RCC 7860 (cell line): ENCODE data around the gene WNT9A.

Source experiments
- DNase-seq: peaks from one replicate; pipeline ENCODE4 v3.0.0-alpha.2; 2015; ENCODE audit warnings: low spot score
- FAIRE-seq: peaks from 2 replicates; lab custom pipeline; 2012; peaks lifted over from hg19 to GRCh38; lab: Jason Lieb, UNC

WNT9A gene

GRCh38 chr1:227899820-227900449, 47.8 kb downstream of the WNT9A start:
- no peak for DNase-seq
- FAIRE-seq = no peak

GRCh38 chr1:227899141-227899819, 48.5 kb downstream of the WNT9A start:
- no peak for FAIRE-seq
- DNase-seq = no peak

DNA sequence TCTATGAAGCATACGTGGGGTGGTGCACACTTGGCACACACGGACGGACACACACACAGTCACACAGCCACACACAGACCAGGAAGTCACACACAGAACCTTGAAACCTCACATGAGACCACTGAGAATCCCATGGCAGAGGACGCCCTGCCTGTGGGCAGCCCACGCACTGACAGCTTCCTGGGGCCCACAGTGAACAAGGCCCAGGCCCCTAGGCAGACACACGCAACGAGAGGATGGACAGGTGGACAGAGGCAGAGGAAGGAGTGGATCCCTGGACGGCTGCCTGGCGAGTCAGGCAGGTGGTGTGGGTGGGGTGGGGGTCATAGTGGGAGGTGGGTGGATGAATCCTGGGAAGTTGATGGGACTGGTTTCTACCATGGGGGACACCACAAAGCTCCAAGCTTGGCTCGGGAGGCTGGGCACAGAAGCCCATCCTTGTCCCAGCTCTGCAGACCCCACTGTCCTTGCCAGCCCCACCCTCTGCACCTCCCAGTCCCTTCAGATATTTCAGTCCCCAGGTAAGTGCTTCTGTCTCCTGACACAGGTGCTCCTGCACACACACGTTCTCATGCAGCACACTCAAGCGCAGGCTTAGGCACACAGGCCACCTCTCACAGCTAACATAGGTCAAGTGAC, 49.1 kb downstream of the WNT9A start:
- DNase-seq (no peak), FAIRE-seq (no peak)

DNA sequence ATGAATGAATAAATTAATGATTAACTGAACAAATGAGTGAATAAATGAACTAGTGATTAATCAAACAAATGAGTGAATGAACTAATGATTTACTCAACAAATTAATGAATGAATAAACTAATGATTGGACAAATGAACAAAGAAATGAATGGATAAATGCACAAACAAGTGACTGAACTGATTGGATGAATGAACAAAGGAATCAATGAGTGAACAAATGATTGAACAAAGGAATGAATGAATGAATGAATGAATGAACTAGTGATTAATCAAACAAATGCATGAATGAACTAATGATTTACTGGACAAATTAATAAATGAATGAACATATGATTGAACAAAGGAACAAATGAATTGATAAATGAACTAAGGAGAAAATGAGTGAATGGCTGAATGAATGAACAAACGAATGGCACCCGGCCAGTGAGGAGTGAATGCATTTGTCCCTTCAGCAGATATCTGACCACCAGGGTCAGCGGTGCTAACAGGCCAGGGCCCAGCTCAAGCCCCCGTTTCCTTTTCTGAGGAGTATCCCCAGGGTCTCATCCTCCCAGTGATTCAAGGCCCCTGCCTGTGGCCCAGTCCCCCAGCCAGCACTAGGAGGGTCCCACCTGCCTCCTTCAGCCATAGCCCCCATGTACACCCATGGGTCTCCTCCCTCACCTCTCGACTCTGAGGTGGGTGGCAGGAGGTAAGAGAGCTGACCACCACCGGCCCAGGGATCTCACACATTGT, 49.9 kb downstream of the WNT9A start:
- FAIRE-seq (no peak), DNase-seq (no peak)

DNA sequence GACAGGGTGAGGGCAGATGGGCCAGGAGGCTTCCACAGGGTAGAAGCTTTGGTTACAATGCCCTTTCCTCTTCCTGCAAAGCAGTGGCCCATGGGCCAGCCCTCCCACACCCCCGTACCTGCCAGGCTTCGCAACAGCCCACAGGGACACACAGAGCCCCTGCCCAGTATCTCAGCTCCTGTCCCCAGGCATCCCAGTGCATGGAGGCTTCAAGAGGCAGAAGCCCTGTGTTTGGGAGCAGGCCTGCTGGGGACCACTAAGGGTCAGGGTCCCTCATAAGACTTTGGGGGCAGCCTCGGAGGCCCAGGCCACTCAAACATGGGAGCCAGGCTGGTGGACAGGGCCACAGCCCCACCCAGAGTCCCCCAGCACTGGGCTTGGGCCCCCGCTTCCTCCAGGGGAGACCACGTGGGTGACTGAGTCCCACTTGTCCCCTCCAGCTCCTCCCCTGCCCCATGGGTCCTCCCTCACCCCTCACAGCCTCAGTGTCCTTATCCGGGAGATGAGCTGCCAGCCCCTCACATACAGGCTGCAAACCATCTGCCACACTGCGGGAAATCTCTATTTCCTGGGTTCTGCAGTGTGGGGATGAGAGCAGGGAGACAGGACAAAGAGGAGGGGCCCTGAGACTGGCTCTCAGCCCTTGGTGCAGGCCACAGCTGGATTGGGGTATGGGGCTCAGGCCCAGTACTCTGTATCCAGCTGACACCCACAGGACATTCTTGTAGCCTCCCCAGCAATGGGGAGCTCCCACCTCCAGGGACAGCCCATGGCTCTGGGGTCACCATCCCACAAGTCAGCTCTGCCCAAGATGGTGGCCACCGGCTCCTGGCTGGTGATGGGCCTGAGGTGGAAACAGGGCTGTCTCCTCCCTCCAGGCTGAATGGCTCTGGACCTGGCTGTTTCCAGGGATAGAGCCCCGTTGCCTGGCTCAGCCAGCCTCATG, 50.7 kb downstream of the WNT9A start:
- no peak for DNase-seq
- FAIRE-seq = no peak

GRCh38 chr1:227895828-227896685, 51.7 kb downstream of the WNT9A start:
- no peak for FAIRE-seq

GRCh38 chr1:227894831-227895451, 52.8 kb downstream of the WNT9A start:
- DNase-seq (no peak), FAIRE-seq (no peak)

More at GRCh38 chr1:227895828-227896685, 51.7 kb downstream of the WNT9A start:
- no peak for DNase-seq

DNA sequence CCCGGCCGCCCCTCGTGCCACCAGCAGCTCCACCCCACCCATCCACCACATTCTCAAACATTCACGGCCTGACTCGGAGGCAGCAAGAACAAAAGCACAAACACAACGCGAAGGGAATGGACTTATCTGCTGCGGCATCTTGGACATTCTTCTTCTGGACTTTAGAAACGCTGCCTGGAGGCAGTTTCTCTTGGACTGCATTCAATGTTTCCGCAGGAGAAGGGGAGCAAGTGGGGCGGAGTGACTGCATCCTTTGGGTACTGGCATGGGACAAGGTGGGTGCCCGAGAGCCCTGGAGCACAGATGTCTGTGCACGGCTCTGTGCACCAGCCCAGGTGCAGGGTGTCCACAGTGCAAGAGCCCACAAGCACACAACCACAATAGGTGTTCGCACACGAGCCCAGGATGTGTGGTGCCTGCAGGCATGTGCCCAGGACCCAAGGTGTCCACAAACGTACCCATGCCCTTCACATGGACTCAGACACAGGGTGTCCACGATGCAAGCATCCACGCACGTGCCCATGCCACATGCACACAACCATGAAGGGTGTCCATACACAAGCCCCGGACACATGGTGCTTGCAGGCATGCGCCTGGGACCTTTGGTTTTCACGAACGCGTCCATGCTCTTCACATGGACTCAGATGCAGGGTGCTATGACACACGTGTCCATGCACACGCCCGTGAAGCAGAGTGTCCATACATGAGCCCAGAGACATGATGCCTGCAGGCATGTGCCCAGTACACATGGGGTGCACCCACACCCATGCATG, 53.6 kb downstream of the WNT9A start:
- DNase-seq (no peak), FAIRE-seq (no peak)

DNA sequence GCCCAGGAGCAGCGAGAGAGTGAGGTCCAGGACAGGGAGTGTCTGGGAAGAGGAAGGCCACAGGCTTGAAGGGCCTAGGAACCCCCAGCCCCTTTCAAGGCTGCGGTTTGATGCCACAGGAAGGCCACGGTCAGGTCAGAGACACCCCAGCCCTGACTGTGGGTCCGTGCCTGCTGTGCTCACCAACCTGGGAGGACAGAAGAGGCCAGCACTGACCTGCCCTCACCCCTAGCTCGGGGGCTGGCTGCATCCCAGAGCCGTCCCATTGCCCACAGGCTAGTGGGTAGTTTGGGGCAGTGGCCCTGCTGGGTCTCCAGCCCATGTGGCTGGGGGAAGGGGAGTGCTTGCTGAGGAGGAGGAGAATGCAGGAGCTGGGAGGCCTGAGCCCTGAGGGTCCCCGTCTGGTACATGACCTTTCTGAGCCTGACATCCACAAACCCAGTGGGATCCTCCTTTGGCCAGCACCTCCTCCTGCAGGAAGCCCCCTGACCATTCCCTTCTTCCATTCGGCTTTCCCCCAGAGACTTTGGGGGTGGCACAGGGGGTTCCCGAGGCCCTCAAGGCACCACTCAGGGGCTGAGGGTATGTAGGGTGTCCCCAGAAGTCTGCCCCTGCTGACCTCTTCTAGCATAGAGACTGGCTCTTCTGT, 54.3 kb downstream of the WNT9A start:
- DNase-seq (no peak), FAIRE-seq (no peak)

- no peak for FAIRE-seq
- DNase-seq = no peak
Observed at GRCh38 chr1:227892489-227893299, 55.0 kb downstream of the WNT9A start.

DNA sequence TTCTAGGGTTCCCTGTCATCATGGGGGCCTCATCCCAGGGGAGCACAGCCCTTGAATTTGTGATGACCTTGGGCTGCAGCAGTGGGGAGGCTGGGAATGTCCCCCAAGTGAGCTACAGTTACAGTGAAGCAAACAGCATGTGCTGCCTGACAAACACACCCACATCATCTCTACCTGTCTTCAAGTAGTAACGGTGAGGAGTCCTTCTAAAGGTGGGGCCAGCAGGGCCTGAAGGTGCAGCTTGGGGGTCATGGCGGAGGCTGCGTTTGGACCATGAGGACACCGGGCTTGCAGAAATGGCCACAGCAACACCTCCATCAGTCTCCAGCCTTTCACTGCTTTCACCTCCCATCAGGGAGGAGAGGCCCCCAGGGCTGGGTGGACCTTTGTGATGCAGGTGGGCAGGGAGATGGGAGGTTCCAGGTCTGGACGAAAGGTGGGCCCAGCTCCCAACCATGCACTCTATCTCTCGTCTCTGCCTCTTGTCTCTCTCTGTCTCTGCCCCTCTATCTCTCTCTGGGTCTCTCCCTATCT, 55.7 kb downstream of the WNT9A start:
- FAIRE-seq (no peak), DNase-seq (no peak)

DNA sequence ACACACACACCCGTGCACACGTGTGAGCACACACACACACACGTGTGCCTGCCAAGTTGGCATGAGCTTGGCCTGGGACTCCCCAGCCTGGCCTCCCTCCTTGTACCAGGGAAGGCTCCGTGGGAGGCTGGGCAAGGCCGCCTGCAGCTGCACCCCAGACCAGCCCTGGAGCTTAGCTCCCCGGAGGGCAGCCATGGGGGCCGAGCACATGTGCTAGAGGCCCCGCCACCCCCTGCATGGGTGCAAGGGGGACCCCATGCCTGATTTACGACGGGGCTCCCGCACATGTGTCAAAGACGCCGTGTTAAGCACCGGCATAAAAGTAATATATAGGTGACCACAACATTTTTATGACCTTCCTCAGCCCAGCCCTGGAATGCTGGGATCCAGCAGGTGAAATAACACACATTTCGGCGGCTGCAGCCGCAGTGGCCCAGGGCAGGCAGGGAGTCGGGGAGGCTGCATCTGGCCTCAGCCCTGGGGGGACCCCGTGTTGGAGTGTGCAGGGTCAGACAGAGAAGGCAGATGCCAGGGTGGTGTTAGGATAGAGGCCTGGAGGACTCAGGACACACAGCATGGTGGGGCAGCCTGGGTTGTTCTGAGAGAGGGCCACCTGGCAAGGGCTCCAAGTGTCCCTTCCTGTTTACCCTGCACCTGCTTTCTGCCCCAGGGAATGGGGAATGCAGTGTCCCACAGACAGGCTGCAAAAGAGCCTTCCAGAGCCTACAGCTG, 56.3 kb downstream of the WNT9A start:
- no peak for DNase-seq

DNA sequence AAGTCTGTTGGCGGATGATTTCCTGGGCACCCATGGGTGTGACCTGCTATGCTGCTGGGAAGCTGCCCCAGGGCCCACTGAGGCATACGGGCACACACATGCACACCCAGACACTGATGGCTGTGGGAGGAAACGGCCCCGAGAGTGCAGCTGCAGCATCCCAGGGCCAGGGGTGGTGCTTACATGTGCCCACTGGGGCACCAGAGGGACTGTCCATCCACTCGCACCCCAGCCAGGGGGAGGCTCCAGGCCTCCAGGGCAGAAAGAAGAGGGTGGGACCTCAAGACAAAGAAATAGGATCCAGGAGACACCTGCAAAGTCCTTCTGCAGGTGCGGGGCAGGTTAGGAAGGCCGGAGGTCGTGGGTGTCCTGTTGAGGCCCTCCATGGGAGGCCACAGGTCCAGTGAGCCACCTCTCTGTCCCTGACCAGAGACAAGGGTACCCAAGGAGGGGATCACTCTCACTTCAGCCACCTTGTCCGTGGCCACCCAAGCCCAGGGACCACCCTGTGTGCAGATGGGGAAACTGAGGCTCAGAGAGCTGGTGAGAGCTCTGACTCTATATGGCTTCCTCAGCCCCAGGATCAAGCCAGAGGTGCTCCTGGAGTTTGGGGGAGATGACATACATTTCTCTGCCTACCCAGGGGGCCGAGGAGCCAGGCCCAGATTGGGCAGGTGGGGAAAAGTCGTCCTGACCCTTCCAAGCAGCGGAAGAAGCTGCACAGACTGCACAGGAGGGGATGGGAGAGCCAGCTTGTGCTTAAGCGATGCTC, 57.1 kb downstream of the WNT9A start:
- DNase-seq (no peak), FAIRE-seq (no peak)

More for the DNA sequence above, 56.3 kb downstream of the WNT9A start:
- no peak for FAIRE-seq

GRCh38 chr1:227889863-227890405, 57.8 kb downstream of the WNT9A start:
- FAIRE-seq (no peak), DNase-seq (no peak)
